ENCODE data around the gene DAG1. TPM values are rescaled to one million over a fixed set of nuclear protein-coding genes. Genes with fewer than 3 reads are reported as not detected.
"Not testable (repeated sequence)": the region's sequence is repeated elsewhere in the genome, so short reads cannot be mapped to it uniquely, and the experiment has no call there.

Gene DAG1
- total RNA-seq, 2 experiments from 2014 or later = 15.0 to 18.3 TPM

DNA sequence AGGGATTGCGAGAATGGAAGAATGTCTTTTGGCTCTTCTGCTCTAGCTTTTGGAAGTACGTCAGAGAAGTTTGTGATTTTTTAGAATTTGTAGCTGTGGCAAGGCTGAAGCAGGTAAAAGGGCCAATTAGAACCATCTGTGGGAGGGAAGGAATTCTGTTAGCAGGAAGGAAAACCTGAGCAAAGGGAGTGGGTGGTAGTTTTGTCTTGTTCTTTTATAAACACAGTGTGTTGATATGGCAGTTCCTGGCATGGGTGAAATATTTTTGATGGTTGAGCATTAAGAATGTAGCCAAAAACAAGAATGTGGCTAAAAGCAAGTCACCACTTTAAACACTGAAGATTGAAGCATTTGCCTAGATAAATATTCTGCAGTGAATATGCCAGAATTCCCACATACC is 23.8 kb downstream of the DAG1 start:
- Mint-ChIP-seq H3K4me3 (no peak overlapping the region), H3K27me3 (no peaks in the 10 kb centered on the region), H3K4me1 (ENCODE audit: low read depth) (no peaks in the 10 kb centered on the region), H3K27ac (no peak overlapping the region), H3K9me3 (no peaks in the 10 kb centered on the region), H3K36me3 (ENCODE audit: low read depth) (peaks cover 33% of the 10 kb centered on the region)
- no peaks in the 10 kb centered on the region for H3K4me1 ChIP-seq (ENCODE audit: insufficient read depth, low read length)
- no peaks in the 10 kb centered on the region for H3K27me3 ChIP-seq (ENCODE audit: control insufficient read depth in 1 of 2, insufficient read depth in 2 of 2, low read length in 2 of 2)
- DNase-seq (no peak), ATAC-seq (ENCODE audit: poor library complexity) (no peak)
- POLR2A ChIA-PET = interaction anchor here (0.6 kb wide), 1 partner anchor 24 kb away, joined by 3 read pairs; the partner anchor contains the start of gene DAG1
- no peaks in the 10 kb centered on the region for H3K9me3 ChIP-seq (ENCODE audit: control insufficient read depth in 1 of 2, insufficient read depth in 1 of 2, low read length in 2 of 2)
- intact Hi-C loops (cut with DNase I, micrococcal nuclease) = no loop called here
- peaks cover 8% of the 10 kb centered on the region for H3K36me3 ChIP-seq (ENCODE audit: insufficient read depth, low read length)
- TF ChIP-seq, protein P1, sequence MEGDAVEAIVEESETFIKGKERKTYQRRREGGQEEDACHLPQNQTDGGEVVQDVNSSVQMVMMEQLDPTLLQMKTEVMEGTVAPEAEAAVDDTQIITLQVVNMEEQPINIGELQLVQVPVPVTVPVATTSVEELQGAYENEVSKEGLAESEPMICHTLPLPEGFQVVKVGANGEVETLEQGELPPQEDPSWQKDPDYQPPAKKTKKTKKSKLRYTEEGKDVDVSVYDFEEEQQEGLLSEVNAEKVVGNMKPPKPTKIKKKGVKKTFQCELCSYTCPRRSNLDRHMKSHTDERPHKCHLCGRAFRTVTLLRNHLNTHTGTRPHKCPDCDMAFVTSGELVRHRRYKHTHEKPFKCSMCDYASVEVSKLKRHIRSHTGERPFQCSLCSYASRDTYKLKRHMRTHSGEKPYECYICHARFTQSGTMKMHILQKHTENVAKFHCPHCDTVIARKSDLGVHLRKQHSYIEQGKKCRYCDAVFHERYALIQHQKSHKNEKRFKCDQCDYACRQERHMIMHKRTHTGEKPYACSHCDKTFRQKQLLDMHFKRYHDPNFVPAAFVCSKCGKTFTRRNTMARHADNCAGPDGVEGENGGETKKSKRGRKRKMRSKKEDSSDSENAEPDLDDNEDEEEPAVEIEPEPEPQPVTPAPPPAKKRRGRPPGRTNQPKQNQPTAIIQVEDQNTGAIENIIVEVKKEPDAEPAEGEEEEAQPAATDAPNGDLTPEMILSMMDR (IDR thresholded peaks at IDR 0.05) = no peak
- H3K4me3 ChIP-seq (ENCODE audit: low read length) = no peak overlapping the region
- no peak overlapping the region for H3K27ac ChIP-seq (ENCODE audit: low read depth in 1 of 2, low read length in 2 of 2)
- CTCF ChIA-PET = no interaction called here

DNA sequence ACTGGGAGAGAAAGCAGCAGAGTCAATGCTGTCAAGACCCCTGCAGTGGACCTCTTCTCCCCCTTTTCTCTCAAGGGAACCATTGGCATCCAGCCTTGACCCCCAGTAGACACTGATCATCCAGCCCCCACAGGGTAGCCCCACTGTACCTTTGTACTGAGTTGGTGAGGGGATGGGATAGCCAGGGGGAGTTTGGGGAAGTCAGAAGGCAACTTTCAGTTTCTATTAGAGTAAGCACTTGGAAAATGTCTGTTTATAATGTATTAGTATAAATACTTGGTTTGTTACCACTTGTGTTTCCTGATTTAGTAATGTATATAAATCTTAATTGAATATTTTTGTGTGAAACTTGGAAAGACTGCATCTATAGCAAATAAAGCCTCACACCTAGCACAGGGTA is 25.0 kb downstream of the DAG1 start:
- no peak overlapping the region for H3K27ac Mint-ChIP-seq
- H3K4me3 Mint-ChIP-seq = no peak overlapping the region
- no peaks in the 10 kb centered on the region for H3K27me3 ChIP-seq (ENCODE audit: control insufficient read depth in 1 of 2, insufficient read depth in 2 of 2, low read length in 2 of 2)
- no peaks in the 10 kb centered on the region for H3K27me3 Mint-ChIP-seq
- CTCF ChIA-PET = no interaction called here
- peaks cover 23% of the 10 kb centered on the region for H3K36me3 Mint-ChIP-seq (ENCODE audit: low read depth)
- DNase-seq (no peak), ATAC-seq (ENCODE audit: poor library complexity) (no peak)
- H3K4me1 Mint-ChIP-seq (ENCODE audit: low read depth) = no peaks in the 10 kb centered on the region
- H3K36me3 ChIP-seq (ENCODE audit: insufficient read depth, low read length) = peaks cover 7% of the 10 kb centered on the region
- POLR2A ChIA-PET = no interaction called here
- no peaks in the 10 kb centered on the region for H3K9me3 Mint-ChIP-seq
- TF ChIP-seq, protein P1 (IDR thresholded peaks at IDR 0.05) = no peak
- intact Hi-C loops (cut with DNase I, micrococcal nuclease) = no loop called here
- H3K4me1 ChIP-seq (ENCODE audit: insufficient read depth, low read length) = no peaks in the 10 kb centered on the region
- H3K27ac ChIP-seq (ENCODE audit: low read depth in 1 of 2, low read length in 2 of 2) = no peak overlapping the region
- no peak overlapping the region for H3K4me3 ChIP-seq (ENCODE audit: low read length)
- H3K9me3 ChIP-seq (ENCODE audit: control insufficient read depth in 1 of 2, insufficient read depth in 1 of 2, low read length in 2 of 2) = no peaks in the 10 kb centered on the region

DNA sequence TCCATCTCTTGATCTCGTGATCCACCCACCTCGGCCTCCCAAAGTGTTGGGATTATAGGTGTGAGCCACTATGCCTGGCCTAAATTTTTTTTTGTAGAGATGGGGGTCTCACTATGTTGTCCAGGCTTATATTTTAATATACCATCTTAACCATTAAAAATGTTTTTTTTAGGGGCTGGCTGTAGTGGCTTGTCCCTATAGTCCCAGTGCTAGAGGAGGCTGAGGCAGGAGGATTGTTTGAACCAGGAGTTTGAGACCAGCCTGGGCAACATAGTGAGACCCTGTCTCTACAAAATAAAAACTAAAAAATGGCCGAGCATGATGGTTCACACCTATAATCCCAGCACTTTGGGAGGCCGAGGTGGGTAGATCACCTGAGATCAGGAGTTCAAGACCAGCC is 26.8 kb downstream of the DAG1 start:
- H3K4me1 ChIP-seq (ENCODE audit: insufficient read depth, low read length); CTCF ChIA-PET; ATAC-seq (ENCODE audit: poor library complexity); DNase-seq; H3K4me1 Mint-ChIP-seq (ENCODE audit: low read depth); intact Hi-C loops (cut with DNase I, micrococcal nuclease); H3K4me3 ChIP-seq (ENCODE audit: low read length); H3K36me3 ChIP-seq (ENCODE audit: insufficient read depth, low read length); H3K27ac Mint-ChIP-seq; H3K27ac ChIP-seq (ENCODE audit: low read depth in 1 of 2, low read length in 2 of 2); H3K4me3 Mint-ChIP-seq; H3K27me3 ChIP-seq (ENCODE audit: control insufficient read depth in 1 of 2, insufficient read depth in 2 of 2, low read length in 2 of 2); H3K27me3 Mint-ChIP-seq; H3K9me3 ChIP-seq (ENCODE audit: control insufficient read depth in 1 of 2, insufficient read depth in 1 of 2, low read length in 2 of 2); POLR2A ChIA-PET; H3K9me3 Mint-ChIP-seq: not testable (repeated sequence)
- H3K36me3 Mint-ChIP-seq (ENCODE audit: low read depth) = peaks cover 32% of the 10 kb centered on the region

DNA sequence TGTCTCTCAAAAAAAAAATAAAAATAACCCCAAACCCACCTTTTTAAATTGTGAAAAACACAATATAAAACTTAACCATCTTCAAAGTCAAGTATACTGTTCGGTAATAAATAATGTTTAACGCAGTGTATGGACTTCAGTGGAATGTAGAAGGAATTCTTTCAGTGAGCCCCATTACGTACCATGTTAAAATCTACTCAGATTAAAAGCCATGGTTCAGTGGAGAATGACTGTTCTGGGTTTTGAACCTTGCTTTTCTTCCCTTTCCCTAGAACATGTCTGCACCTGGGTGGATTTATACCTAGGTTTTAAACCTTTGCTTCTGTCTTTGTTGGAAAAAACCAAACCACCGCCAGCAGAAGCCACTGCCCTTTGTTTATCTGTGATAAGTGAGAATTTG is 27.5 kb downstream of the DAG1 start:
- H3K36me3 Mint-ChIP-seq (ENCODE audit: low read depth) = peaks cover 37% of the 10 kb centered on the region
- H3K27ac ChIP-seq (ENCODE audit: low read depth in 1 of 2, low read length in 2 of 2) = no peak overlapping the region
- TF ChIP-seq, protein P1 (IDR thresholded peaks at IDR 0.05) = no peak
- H3K27me3 ChIP-seq (ENCODE audit: control insufficient read depth in 1 of 2, insufficient read depth in 2 of 2, low read length in 2 of 2) = no peaks in the 10 kb centered on the region
- H3K4me1 ChIP-seq (ENCODE audit: insufficient read depth, low read length) = no peaks in the 10 kb centered on the region
- H3K4me1 Mint-ChIP-seq (ENCODE audit: low read depth) = peaks cover 12% of the 10 kb centered on the region
- H3K36me3 ChIP-seq (ENCODE audit: insufficient read depth, low read length) = peaks cover 9% of the 10 kb centered on the region
- no peak overlapping the region for H3K4me3 ChIP-seq (ENCODE audit: low read length)
- intact Hi-C loops (cut with DNase I, micrococcal nuclease) = no loop called here
- ChIA-PET CTCF (interaction anchor here (1.1 kb wide), 1 partner anchor 19 kb away, joined by 3 read pairs; no protein-coding TSS in a partner anchor), POLR2A (no interaction called here)
- H3K27me3 Mint-ChIP-seq = no peaks in the 10 kb centered on the region
- H3K4me3 Mint-ChIP-seq = no peak overlapping the region
- H3K9me3 ChIP-seq (ENCODE audit: control insufficient read depth in 1 of 2, insufficient read depth in 1 of 2, low read length in 2 of 2) = no peaks in the 10 kb centered on the region
- ATAC-seq (ENCODE audit: poor library complexity) = no peak
- no peak for DNase-seq
- H3K9me3 Mint-ChIP-seq = no peaks in the 10 kb centered on the region
- H3K27ac Mint-ChIP-seq = no peak overlapping the region
